ENCODE results near the gene RASA1.

- TF ChIP-seq ZNF263 (CRISPR knock-in tag; IDR thresholded peaks at IDR 0.05; ENCODE audit: borderline replicate concordance) (no peak), ZNF253 (CRISPR knock-in tag; conservative IDR thresholded peaks at IDR 0.05) (no peak), SIN3B (IDR thresholded peaks at IDR 0.05; ENCODE audit: low read depth) (no peak), EP300 (IDR thresholded peaks at IDR 0.05; ENCODE audit: low read length) (no peak), POLR2A (conservative IDR thresholded peaks at IDR 0.05) (no peak; the same call in 1 of the 2 replicates)
Observed at GRCh38 chr5:87392170-87392569, 124.5 kb downstream of the RASA1 start.

All from K562 (cell line).